ENCODE data around the gene EMC9. TPM values are rescaled to one million over a fixed set of nuclear protein-coding genes. Genes with fewer than 3 reads are reported as not detected.

EMC9 gene
- total and polyA plus RNA-seq, 2 donors (not counting 1 experiment from before 2014, with no cell fraction given) = 24.7 to 25.9 TPM

- Mint-ChIP-seq H3K9me3 (ENCODE audit: insufficient read depth) (no peaks in the 10 kb centered on the region), H3K4me3 (no peak overlapping the region), H3K27me3 (no peaks in the 10 kb centered on the region), H3K4me1 (peaks cover 22% of the 10 kb centered on the region), H3K27ac (no peak overlapping the region)
- Histone ChIP-seq H3K79me2 (ENCODE audit: control insufficient read depth, insufficient read depth, low read length) (peaks cover 4% of the 10 kb centered on the region), H3K4me1 (ENCODE audit: control insufficient read depth in 2 of 2, insufficient read depth in 2 of 2, low read length in 2 of 2) (peaks cover 22% of the 10 kb centered on the region in 2 donors), H3K36me3 (replicated peaks in 1 of 2; ENCODE audit: control extremely low read depth in 1 of 2, control insufficient read depth in 1 of 2, extremely low read depth in 1 of 2, insufficient read depth in 2 of 2, low read length in 1 of 2) (no peaks in the 10 kb centered on the region), H3K4me2 (replicated peaks; ENCODE audit: low read depth, low read length, poor library complexity, severe bottlenecking) (no peak overlapping the region), H3K27ac (ENCODE audit: low read length in 2 of 2) (no peak overlapping the region), H3K9ac (ENCODE audit: low read length) (no peak overlapping the region), H2AFZ (ENCODE audit: insufficient read depth, low read depth, low read length, poor library complexity, severe bottlenecking) (no peak overlapping the region), H3K27me3 (replicated peaks in 1 of 4; ENCODE audit: control extremely low read depth in 1 of 4, control insufficient read depth in 3 of 4, insufficient read depth in 4 of 4, low read length in 3 of 4) (no peaks in the 10 kb centered on the region), H3K4me3 (ENCODE audit: control extremely low read depth in 1 of 5, extremely low read depth in 1 of 5, insufficient read depth in 1 of 5, low read depth in 2 of 5, low read length in 4 of 5) (no peak overlapping the region), H4K20me1 (ENCODE audit: control insufficient read depth, insufficient read depth, low read length, poor library complexity, severe bottlenecking) (no peaks in the 10 kb centered on the region), H3K9me3 (ENCODE audit: control extremely low read depth in 1 of 3, control insufficient read depth in 2 of 3, insufficient read depth in 1 of 3, low read length in 2 of 3) (no peaks in the 10 kb centered on the region)
- no peak for TF ChIP-seq EZH2 (IDR thresholded peaks at IDR 0.05; ENCODE audit: borderline replicate concordance, insufficient read depth, low read depth, low read length, poor library complexity, severe bottlenecking)
- no peak for TF ChIP-seq CTCF (IDR thresholded peaks at IDR 0.05)
- ATAC-seq (ENCODE audit: low read depth) = no peak
- intact Hi-C loops (cut with micrococcal nuclease) = no loop called here
- POLR2A ChIA-PET = interaction anchor here (1.1 kb wide), 1 partner anchor 15 kb away, joined by 3 read pairs; the partner anchor contains the start of genes DCAF11 and NRL
- CTCF ChIA-PET = no interaction called here
- WGBS (ENCODE audit: insufficient coverage) = 88% methylated on average over 6 of the region's 8 CpGs
- no peak for DNase-seq
Observed at GRCh38 chr14:24129410-24129998, 11.9 kb downstream of the EMC9 start.

GRCh38 chr14:24127673-24128072, 13.7 kb downstream of the EMC9 start:
- peak overlapping the region; percentile 6 for H3K27ac Mint-ChIP-seq
- intact Hi-C loops (cut with micrococcal nuclease) = no loop called here
- CTCF ChIA-PET = interaction anchor here (0.7 to 1.6 kb wide), 6 partner anchors 8 to 152 kb away, joined by 3 to 5 read pairs (median 4); partner anchors contain the start of gene PSME1

More at GRCh38 chr14:24127673-24128072, 13.7 kb downstream of the EMC9 start:
- H3K27me3 Mint-ChIP-seq = no peaks in the 10 kb centered on the region
- H3K36me3 ChIP-seq (replicated peaks in 1 of 2; ENCODE audit: control extremely low read depth in 1 of 2, control insufficient read depth in 1 of 2, extremely low read depth in 1 of 2, insufficient read depth in 2 of 2, low read length in 1 of 2) = peaks cover under 1 to 7% of the 10 kb centered on the region in 2 experiments
- 88% methylated on average over 2 of the region's 2 CpGs for WGBS (ENCODE audit: insufficient coverage)
- POLR2A ChIA-PET = interaction anchor here (1.2 kb wide), 1 partner anchor 9 kb away, joined by 3 read pairs; the partner anchor contains the start of gene PSME1
- peaks cover 38 to 40% of the 10 kb centered on the region in 2 donors for H3K4me1 ChIP-seq (ENCODE audit: control insufficient read depth in 2 of 2, insufficient read depth in 2 of 2, low read length in 2 of 2)
- H3K9me3 ChIP-seq (ENCODE audit: control extremely low read depth in 1 of 3, control insufficient read depth in 2 of 3, insufficient read depth in 1 of 3, low read length in 2 of 3) = no peaks in the 10 kb centered on the region
- no peaks in the 10 kb centered on the region for H4K20me1 ChIP-seq (ENCODE audit: control insufficient read depth, insufficient read depth, low read length, poor library complexity, severe bottlenecking)
- TF ChIP-seq CTCF (IDR thresholded peaks at IDR 0.05) = no peak
- no peak for TF ChIP-seq EZH2 (IDR thresholded peaks at IDR 0.05; ENCODE audit: borderline replicate concordance, insufficient read depth, low read depth, low read length, poor library complexity, severe bottlenecking)
- H3K4me3 ChIP-seq (ENCODE audit: control extremely low read depth in 1 of 5, extremely low read depth in 1 of 5, insufficient read depth in 1 of 5, low read depth in 2 of 5, low read length in 4 of 5) = no peak overlapping the region
- H3K9ac ChIP-seq (ENCODE audit: low read length) = no peak overlapping the region
- H3K4me3 Mint-ChIP-seq = no peak overlapping the region
- DNase-seq (no peak), ATAC-seq (ENCODE audit: low read depth) (no peak)
- H3K79me2 ChIP-seq (ENCODE audit: control insufficient read depth, insufficient read depth, low read length) = peaks cover 4% of the 10 kb centered on the region
- H2AFZ ChIP-seq (ENCODE audit: insufficient read depth, low read depth, low read length, poor library complexity, severe bottlenecking) = no peak overlapping the region
- peaks cover 36% of the 10 kb centered on the region for H3K4me1 Mint-ChIP-seq
- no peaks in the 10 kb centered on the region for H3K9me3 Mint-ChIP-seq (ENCODE audit: insufficient read depth)
- no peaks in the 10 kb centered on the region for H3K27me3 ChIP-seq (replicated peaks in 1 of 4; ENCODE audit: control extremely low read depth in 1 of 4, control insufficient read depth in 3 of 4, insufficient read depth in 4 of 4, low read length in 3 of 4)
- H3K27ac ChIP-seq (ENCODE audit: low read length in 2 of 2) = no peak overlapping the region
- peak overlapping the region; percentile 33 for H3K4me2 ChIP-seq (replicated peaks; ENCODE audit: low read depth, low read length, poor library complexity, severe bottlenecking)
